Nucleus accumbens (tissue), 56 donors: ENCODE results near the gene SMIM5.

ENCODE experiments used
- DNase-seq, 56 donors: peaks; one replicate each; lab custom pipeline; 2025; lab: John Stamatoyannopoulos, UW

The SMIM5 gene

DNA sequence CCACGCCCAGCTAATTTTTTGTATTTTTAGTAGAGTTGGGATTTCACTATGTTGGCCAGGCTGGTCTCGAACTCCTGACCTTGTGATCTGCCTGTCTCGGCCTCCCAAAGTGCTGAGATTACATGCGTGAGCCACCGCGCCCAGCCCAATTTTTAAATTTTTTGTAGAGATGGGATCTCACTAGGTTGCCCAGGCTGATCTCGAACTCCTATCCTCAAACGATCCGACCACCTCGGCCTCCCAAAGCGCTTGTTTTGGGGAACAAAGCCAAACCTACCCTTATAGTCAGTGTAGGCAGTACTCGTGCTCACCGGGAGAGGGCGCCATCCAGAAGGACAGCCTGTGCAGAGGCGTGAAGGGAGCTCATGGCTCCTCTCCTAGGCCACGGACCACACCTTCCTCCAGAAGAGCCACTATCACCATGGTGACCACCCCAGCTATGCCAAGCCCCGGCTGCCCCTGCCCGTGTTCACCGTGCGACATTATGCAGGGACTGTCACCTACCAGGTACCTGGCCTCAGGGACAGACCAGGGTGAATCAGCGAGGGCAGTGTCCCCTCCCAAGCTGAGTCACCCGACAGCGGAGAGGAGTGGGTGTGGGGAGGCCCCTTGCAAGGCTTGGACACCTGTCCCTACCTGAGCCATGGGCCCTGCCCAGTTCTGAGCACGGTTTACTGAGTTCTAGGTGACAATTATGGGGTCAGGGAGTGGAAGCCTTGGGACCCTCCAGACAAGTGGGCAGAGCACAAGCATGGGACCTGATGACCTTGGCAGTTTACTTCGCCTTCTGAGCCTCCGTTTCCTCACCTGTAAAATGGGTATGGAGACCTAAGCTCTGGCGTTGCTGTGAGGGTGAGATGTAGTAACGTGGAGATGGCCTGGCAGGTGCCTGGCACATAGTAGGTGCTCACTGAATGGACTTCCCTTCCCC, 31.9 kb upstream of the SMIM5 start:
- DNase-seq = peak in 16 of 56 donors; percentile 4 to 69 (median 17)

DNA sequence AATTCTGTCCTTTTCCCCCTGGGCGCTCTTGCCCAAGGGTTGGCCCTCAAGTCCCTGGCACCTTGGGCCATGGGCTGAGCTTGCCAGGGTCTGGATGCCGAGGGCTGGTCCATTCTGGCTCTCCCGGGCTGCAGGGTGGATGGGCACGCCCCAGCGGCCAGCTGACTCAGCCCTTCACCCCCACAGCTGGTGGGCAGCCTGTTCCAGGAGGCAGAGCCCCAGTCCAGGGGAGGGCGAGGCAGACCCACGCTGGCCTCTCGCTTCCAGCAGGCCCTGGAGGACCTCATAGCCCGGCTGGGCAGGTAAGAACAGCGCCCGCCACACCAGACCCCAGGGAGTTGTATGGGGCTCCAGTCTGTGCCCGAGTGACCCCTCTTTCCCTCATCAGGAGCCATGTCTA, 30.6 kb upstream of the SMIM5 start:
- no peak for DNase-seq

DNA sequence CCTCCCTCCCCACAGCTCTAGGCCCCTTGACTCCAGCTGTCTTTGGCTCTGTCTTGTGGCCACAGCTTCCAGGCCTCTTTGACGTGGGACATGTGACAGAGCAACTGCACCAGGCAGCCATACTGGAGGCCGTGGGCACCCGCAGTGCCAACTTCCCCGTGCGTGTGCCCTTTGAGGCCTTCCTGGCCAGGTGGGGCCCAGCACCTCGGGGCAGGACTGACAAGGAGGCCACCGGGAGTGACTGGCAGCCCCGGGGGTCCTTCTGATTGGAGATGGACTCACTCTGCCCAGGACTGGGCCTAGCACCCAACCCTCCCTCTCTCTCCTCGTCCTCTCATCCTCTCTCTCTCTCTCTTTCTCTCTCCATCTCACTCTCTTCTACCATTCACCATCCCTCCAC, 30.1 kb upstream of the SMIM5 start:
- DNase-seq = no peak

DNA sequence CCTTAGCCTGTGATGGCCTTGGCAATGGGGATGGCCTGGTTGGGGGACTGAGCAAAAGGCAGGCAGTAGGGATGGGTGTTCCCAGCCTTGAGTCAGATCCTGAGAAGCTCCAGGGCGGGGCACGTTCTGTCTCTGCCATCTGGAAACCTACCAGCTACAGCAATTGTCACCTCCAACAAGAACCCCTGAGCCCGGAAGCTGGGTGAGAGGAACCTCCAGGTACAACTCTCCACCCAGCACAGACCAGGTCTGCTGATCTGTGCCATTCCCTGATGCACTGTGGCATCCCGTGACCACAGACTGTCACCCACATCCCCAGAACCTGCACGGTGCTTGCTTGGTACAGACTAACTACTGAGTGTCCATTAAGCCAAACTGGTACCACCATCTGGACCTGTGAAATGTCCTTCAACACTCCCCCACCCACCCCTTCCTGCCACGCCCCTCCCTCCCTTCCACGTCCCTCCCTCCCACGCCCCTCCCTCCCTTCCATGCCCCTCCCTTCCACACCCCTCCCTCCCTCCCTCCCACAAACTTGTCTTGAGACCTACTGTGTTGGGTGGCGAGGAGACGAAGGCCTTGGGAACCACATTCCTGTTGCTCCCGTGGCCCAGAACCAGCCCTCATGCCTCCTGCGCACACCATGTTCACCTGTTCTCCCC, 29.1 kb upstream of the SMIM5 start:
- DNase-seq = no peak

DNA sequence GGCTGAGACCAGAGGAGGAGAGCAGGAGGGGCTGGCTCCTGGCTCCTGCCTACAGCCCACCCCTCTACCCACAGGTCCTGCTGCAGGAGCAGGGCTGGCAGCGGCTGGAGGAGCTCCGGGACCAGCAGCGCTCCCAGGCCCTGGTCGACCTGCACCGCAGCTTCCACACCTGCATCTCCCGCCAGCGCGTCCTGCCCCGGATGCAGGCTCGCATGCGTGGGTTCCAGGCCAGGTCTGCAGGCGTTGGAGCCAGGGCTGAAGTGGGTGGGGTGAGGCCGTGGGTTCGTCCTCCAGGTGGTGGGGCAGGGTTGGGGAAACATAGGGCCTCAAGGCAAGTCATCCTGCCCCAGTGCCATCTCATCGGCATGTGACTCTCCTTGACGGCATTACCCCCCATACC, 27.4 kb upstream of the SMIM5 start:
- no peak for DNase-seq

DNA sequence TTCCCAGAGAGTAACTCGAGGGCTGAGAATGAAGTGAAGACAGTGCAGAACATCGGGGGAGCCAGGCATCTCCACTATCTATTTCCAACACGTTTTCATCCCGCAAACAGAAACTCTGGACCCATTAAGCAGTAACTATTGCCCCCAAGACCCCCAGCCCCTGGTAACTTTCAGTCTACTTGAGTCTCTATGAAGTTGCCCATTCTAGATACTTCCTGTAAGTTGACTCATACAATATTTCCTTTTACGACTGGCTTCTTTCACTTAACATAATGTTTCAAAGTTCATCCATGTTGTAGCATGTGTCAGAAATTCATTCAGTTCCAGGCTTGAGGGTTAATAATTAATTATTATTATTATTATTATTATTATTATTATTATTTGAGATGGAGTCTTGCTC, 26.1 kb upstream of the SMIM5 start:
- DNase-seq = no peak

DNA sequence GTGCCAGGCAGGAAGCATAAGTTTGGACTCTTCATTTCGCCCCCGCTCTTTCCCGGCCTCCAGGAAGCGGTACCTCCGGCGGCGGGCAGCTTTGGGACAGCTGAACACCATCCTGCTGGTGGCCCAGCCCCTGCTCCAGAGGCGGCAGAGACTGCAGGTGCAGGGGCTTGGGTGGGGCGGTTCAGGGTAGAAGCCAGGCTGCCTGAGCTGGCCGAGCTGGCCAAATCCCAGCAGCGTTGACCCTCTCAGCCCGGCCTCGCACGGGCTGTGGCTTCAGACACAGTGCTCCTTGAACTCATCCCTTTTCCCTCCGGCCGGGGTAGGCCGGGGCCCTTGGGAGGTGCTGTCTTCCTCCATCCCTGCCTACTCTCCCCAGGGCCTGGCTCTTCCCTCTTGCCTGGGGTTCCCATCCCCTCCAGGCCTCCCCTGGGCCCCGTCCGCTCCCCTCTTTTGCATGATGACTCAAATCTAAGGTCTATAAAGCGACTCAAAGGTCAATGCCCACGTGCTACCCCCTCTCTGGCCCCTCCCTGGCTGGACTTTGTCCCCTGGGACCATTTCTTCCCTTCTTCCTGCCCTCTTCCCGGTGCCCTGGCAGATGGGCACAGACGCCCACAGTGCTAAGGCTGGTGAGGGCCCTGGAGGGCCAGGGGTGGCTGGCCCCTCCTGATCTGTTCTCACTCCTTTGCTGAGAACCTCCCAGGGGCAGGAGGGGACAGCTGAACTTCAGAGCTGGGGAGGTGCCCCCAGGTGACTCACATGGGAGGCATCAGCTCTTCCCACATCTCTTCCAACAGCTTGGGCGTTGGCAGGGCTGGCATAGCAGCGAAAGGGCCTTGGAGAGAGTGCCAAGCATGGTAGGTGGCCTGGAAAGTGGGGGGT, 22.9 kb upstream of the SMIM5 start:
- no peak for DNase-seq

DNA sequence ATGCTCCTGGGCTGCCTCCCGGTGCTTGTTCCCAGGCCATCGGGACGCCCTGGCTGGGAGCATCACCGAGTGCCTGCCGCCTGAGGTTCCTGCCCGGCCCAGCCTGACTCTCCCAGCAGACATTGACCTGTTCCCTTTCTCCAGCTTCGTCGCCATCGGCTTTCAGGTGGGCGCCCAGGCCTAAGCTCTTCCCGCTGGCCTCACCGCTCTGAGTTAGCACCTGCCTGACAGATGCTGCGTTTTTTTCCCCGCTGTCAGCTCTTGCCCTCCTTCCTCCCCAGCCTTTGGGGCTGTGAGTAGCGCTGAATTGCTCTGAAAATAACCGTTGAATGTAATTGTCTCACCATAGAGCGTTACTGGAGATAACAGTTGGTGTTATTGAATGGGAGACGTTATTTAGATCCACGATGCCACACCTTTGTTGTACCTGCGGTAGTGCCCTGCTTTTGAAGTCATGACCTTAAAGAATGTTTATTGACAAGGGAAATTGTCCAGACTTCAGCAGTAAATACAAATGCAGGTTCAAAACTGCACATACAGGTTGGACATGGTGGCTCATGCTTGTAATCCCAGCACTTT, 21.3 kb upstream of the SMIM5 start:
- DNase-seq = no peak

DNA sequence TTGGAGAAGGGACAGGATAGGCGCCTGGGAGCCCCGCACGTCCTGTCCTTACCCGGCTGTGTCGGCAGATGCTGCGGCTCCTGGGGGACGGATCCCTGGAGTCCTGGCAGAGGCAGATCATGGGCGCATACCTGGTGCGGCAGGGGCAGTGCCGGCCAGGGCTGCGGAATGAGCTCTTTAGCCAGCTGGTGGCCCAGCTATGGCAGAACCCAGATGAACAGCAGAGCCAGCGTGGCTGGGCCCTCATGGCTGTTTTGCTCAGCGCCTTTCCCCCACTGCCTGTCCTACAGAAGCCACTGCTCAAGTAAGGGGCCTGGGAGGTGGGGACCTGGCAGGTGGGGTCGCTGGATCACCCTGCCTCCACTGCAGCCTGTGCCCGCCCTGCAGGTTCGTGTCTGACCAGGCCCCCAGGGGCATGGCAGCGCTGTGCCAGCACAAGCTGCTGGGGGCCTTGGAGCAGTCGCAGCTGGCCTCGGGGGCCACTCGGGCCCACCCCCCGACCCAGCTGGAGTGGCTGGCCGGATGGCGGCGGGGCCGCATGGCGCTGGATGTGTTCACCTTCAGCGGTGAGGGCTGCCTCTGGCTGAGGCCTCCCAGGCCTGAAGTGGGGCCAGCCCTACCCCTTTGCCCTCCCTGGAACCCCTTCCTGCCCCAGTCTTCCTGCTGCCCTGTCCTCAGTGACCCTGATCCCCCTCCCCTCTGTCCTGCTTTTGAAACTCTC, 20.2 kb upstream of the SMIM5 start:
- DNase-seq = no peak

DNA sequence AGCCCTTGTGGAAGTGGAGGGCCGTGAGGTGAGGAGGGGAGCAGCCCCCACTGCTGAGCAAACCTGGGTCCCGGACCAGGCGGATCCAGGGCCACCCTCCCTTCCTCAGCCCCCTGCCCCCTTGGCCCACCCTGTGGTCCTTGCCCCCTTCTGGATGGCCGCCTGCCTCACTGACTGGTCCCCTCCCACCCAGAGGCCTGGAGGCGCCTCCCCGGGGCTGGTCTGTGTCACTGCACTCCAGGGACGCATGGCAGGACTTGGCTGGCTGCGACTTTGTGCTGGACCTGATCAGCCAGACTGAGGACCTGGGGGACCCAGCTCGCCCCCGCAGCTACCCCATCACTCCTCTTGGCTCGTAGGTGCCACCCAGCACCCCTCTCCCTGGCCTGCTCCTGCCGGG, 19.2 kb upstream of the SMIM5 start:
- DNase-seq = no peak

DNA sequence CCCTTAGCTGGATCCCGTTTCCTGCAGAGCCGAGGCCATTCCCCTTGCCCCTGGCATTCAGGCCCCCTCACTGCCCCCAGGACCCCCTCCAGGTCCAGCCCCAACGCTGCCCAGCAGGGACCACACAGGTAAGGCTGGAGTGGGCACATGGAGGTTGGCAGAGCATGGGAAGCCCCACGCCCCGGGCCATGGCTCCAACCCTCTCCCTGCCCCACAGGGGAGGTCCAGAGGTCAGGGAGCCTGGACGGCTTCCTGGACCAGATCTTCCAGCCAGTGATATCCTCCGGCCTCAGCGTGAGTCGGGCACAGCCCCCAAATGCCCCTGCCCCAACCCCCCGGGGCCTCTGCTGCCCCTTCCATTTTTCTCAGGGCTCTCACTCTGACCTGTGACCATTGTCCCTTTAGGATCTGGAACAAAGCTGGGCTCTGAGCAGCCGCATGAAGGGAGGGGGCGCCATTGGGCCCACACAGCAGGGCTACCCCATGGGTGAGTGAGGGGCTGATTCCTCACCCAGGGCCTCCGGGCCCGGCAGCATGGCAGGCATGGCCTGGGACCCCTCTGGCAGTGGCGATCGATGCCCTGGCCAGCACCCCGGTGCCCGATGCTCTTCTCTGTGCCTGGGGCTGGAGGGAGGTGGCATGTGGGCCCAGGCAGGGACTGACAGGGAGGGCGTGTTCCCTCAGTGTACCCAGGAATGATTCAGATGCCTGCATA, 18.5 kb upstream of the SMIM5 start:
- no peak for DNase-seq

DNA sequence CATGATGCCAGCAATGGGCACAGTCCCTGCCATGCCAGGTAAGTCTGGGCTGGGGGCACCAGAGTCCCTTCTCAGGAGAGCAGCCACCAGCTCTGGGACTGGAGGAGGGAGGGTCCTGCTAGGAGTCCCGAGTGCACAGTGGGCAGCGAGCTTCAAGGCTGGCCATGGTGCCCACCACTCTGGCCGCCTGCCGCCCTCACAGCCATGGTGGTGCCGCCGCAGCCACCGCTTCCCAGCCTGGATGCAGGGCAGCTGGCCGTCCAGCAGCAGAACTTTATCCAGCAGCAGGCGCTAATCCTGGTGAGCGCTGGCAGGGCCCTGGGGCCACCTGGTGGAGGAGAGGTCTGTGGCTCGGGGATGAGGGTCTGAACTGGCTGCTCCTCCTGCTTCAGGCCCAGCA, 17.9 kb upstream of the SMIM5 start:
- no peak for DNase-seq

DNA sequence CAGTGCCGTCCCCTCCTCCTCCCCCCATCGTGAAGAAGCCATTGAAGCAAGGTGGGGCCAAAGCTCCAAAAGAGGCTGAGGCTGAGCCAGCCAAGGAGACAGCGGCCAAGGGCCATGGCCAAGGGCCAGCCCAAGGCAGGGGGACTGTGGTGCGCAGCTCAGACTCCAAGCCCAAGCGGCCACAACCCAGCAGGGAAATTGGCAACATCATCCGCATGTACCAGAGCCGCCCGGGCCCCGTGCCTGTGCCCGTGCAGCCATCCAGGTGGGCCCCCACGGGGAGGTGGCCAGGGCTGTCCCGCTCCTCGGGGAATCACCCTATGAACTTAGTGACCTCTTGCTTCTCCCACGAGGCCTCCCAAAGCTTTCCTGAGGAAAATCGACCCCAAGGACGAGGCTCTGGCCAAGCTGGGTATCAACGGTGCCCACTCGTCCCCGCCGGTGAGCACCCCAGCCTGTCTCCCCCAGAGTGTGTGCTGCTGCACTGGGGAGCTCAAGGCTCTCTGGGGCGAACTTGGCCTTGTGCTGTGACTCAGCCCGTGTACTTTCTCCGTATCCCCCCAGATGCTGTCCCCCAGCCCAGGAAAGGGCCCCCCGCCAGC, 16.6 kb upstream of the SMIM5 start:
- no peak for DNase-seq

DNA sequence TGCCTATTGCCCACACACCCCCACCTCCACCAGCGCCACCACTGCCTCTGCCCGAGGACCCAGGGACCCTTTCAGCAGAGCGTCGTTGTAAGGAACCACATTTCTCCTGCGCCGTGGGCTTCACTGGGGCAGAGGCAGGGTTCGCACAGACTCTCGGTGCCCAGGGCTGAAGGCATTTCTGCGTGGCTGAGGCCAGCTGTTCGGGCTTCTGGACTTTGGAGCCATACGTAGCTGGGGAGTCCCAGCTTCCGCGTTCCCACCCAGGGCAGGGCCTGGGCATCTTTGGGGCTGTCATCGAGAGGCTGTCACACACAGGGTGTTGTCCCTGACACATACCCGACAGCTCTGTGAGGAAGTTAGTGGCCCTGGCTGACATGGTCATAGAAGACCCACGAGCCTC, 16.0 kb upstream of the SMIM5 start:
- DNase-seq = no peak

DNA sequence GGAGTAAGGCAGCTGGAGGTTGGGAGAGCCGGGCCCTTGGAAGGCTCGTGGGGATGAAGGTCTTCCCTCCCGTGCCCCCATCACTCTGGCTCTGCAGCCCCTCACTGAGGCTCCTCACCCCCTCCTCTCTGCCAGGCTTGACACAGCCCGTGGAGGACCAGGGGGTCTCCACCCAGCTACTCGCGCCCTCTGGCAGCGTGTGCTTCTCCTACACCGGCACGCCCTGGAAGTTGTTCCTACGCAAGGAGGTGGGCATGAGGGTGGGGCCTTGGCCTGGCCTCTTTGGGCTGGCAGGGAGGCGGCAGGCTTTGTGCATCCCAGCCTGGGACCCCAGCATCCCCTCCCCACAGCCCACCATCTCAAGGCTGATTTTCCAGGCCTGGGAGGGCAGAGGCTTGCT, 15.6 kb upstream of the SMIM5 start:
- DNase-seq = no peak

DNA sequence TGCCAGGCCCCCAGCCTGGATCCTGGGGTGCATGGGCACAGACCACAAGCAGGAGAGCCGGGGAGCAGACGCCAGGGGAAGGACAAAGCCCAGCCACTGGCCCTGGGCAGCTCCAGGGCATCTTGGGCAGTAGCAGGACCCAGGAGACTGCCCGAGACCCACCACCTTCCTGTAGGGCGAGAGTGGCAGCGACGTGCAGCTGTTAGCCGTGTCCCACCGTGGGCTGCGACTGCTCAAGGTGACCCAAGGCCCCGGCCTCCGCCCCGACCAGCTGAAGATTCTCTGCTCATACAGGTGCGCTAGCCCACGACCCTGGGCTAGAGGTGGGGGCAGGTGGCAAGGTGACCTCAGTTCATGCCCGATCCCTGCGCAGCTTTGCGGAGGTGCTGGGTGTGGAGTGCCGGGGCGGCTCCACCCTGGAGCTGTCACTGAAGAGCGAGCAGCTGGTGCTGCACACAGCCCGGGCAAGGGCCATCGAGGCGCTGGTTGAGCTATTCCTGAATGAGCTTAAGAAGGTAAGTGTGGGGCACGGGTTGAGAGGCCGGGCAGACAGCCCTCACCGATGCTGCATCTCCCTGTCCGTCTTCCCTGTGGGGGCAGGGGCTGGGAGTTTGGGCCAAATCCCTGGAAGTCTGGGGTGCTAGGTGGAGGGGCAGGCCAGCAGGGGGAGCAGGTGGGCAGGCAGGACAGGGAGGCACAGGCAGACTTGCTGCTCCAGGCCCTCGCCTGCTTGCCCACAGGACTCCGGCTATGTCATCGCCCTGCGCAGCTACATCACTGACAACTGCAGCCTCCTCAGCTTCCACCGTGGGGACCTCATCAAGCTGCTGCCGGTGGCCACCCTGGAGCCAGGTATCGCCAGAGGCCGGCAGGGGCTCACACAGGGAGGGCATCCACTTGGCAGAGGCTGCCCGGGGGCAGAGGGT, 13.5 kb upstream of the SMIM5 start:
- DNase-seq = peak in 10 of 56 donors; percentile 9 to 32 (median 16)

DNA sequence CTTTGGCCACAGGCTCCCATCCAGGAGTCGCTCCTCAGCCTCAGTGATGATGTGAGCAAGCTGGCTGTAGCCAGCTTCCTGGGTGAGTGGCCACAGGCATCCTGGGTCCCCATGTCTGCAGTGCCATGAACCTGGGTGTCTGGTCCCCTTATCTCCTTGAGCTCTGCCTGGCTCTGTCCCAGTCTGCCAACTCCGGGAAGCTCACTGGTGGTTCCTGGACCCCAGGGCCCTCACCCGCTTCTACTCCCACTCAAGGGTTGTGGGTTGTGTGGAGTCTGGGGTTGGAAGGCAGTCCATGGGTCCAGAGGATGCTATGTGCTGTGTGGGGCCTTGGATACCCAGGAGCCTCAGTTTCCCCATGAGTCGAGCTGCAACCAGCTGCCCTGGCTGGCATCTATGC, 11.7 kb upstream of the SMIM5 start:
- no peak for DNase-seq

DNA sequence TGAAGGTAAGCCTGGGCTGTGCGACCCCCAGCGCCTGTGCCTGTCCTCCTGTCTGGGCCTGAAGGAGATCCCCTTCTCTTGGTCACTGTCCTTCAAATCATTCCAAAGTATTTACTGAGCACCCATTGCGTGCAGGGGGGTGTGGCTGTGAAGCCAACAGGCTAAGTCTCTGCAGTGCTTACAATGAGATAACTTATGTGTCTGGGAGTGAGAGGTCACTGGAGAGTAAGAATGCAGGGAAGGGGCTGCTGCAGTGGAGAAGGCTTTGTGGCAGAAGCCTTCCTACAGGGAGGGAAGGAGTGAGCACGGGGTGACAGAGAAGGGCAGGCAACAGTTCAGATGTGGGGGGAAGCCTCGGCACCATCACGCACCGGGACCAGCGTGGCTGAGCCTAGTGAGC, 11.2 kb upstream of the SMIM5 start:
- no peak for DNase-seq
